ENCODE measurements around the gene FAM43A.

FAM43A gene

GRCh38 chr3:194676471-194676870 lies 9.2 kb upstream of the FAM43A start:
- DNase-seq: no peak

- no peak for DNase-seq
Observed at GRCh38 chr3:194680888-194681615, 4.6 kb upstream of the FAM43A start.

GRCh38 chr3:194682189-194682693 lies 3.4 kb upstream of the FAM43A start:
- no peak for DNase-seq

GRCh38 chr3:194682694-194683310 lies 2.9 kb upstream of the FAM43A start:
- DNase-seq: peak; percentile 86

GRCh38 chr3:194683380-194683779 lies 2.3 kb upstream of the FAM43A start:
- no peak for DNase-seq

GRCh38 chr3:194685065-194685717 lies 492 bp upstream of the FAM43A start:
- no peak for DNase-seq

DNA sequence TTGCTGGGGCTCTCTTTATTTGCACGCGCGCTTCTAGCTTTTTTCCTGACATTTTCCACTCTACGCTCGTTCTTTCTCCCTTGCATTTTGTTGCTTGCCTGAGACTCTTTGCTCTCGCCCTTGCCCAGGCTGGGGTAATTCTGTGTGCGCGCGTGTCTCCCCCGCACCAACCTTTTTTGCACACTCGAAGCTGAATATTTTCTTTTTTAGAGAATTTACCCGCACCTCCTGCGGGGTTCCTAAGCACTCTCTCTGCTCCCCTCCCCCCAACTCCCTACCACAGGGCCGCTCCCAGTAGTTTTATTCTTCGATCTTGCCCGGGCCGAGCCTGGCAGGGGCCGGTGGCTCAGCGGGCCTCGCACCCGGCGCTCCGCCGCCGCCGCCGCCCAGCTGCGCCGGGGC lies 732 bp downstream of the FAM43A start:
- DNase-seq: no peak

- no peak for DNase-seq
Observed at GRCh38 chr3:194686816-194687637, 1.3 kb downstream of the FAM43A start.

GRCh38 chr3:194687638-194688199 lies 2.0 kb downstream of the FAM43A start:
- DNase-seq: peak; percentile 65

- no peak for DNase-seq
Observed at GRCh38 chr3:194688200-194688740, 2.6 kb downstream of the FAM43A start.

DNA sequence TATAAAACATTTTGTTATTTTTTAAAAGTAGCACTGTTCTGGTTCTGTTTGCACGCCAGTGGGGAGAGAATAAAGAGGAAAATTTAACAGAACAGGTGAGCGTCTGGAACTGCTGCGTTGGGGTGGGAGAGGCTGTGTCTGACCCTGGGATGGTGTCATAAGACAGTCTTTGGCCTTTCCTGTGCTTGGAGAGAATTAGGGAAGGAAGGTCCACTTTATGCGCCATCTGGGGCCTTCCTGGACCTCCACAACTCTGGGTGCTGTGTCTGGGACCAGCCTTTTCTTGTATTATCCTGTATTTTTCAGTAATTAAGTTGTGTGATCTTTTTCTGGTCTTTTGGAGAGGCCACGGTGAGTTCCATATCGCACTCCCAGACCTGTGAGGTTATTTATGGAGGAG lies 3.3 kb downstream of the FAM43A start:
- no peak for DNase-seq

- DNase-seq: peak; percentile 75
Observed at GRCh38 chr3:194689493-194689944, 3.8 kb downstream of the FAM43A start.

GRCh38 chr3:194690501-194691372 lies 5.1 kb downstream of the FAM43A start:
- no peak for DNase-seq

- DNase-seq: peak; percentile 87
Observed at GRCh38 chr3:194691481-194692283, 6.0 kb downstream of the FAM43A start.

GRCh38 chr3:194696702-194697101 lies 11.0 kb downstream of the FAM43A start:
- DNase-seq: no peak

DNA sequence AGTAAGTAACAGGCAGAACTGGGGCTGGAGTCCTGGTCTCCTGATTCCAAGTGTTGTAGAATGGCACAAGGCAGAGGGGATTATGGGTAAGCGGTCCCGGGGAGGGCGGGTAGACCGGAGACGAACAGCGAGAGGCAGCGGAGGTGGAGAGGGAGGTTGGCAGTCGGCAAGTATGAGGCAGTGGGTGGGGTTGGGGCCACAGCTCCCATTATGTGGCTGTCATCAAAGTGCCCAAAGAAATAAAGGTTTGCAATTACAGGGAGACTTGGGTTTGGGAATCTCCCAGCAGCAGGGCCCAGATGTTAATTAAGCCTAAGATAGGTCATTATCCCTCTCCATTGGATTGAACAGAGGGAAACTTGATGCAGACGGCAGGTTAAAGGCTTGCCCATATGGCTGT lies 16.9 kb downstream of the FAM43A start:
- DNase-seq: no peak

DNA sequence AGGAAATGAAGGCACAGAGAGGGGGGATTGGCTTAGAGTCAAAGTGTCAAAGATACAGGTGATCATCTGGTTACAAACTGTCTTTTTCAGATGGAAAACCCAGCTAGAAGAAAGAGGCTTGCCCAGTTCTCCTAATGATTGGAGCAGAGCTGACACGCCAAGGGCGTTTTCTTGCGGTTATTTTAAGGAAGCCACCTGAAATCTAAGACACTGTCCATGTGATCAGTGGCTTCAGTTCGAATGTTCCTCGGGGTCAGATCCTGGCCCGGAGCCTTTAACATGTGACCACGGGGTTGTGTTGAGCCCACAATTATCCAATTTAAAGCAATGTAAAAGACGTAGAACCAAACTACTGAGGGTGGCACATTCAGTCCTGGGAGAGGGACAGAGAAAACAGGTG lies 19.5 kb downstream of the FAM43A start:
- DNase-seq: no peak

DNA sequence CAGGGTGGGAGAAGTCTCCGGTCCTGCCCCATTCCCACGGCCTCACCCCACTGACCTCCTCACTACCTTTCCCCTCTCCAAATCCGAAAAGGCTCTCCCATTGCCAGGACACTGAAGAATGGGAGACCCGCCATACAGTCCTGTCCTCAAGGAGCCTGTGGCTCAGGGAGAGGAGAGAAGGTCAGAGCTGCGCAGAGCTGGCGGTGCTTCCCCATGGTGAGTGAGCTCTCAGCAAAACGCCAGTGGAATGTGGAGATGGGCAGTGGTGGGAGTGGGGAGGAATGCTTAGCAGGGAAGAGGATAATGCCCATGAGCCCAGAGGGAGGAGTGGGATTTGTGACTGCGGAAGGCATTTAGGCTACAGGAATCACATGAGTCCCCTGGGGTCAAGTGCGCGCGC lies 20.1 kb downstream of the FAM43A start:
- no peak for DNase-seq

GRCh38 chr3:194707147-194707540 lies 21.5 kb downstream of the FAM43A start:
- DNase-seq: no peak

DNA sequence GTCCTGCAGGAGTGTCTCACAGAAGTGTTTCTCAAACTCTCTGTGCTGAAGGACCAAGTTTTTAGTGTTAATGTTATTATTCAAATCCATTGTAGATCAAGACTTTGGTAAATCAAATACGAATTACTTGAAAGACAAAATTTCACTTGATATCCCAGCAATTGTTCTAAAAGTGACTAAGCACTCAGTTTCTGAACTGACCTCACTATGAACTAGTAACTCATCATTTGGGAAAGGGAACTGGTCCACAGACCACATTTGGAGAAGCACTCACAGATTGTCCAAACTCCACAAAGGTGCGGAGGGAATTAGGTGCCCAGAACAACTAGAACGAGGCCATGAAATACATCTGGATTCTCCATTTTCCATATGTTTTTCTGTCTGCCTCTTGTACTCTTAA lies 25.6 kb downstream of the FAM43A start:
- DNase-seq: no peak

- no peak for DNase-seq
Observed at GRCh38 chr3:194711913-194712312, 26.2 kb downstream of the FAM43A start.

All from NCI-H1694 treated with DMSO at 0.1 percent for 48 hours (cell line).